HEK293 (cell line): ENCODE results near the gene RTL1.

Experiments
- CTCF ChIA-PET: fragments of 350-600 bp; formaldehyde crosslinking; extraction: SDS; loops from one replicate; lab custom pipeline; 2021; ENCODE audit warnings: antibody characterized with exemption; lab: Yijun Ruan, JAX
- POLR2A ChIA-PET: fragments of 300-600 bp; formaldehyde crosslinking; extraction: SDS; loops from one replicate; lab custom pipeline; 2020; ENCODE audit warnings: antibody characterized with exemption, inconsistent platforms; lab: Yijun Ruan, JAX
- H3K27ac ChIP-seq: fragments of 200-500 bp; sonication (Bioruptor generic); 2 replicates; pipeline ENCODE4 v1.5.1; 2014; ENCODE audit warnings: low read depth, low read length, control low read depth, inconsistent platforms; ENCODE audit errors: extremely low read depth
- H3K36me3 ChIP-seq, 2 experiments: fragments of 200-500 bp in 1 of 2; sonication (Bioruptor generic) in 1 of 2; 1 replicate in 1 of 2; 2 replicates in 1 of 2; pipeline ENCODE4 v1.5.1; 2014 to 2017; ENCODE audit warnings: inconsistent platforms in 2 of 2, low read length in 2 of 2; ENCODE audit not compliant: control insufficient read depth in 2 of 2, insufficient read depth in 1 of 2
- H3K4me1 ChIP-seq: fragments of 200-500 bp; sonication (Bioruptor generic); 2 replicates; pipeline ENCODE4 v1.5.1; 2014; ENCODE audit warnings: mild to moderate bottlenecking, low read length, inconsistent platforms; ENCODE audit not compliant: control insufficient read depth, insufficient read depth
- H3K4me3 ChIP-seq: 2 replicates; pipeline ENCODE4 v1.5.1; 2011; ENCODE audit warnings: low read depth, mild to moderate bottlenecking, control low read depth, low read length, moderate library complexity
- H3K9me3 ChIP-seq: fragments of 200-500 bp; sonication (Bioruptor generic); 2 replicates; pipeline ENCODE4 v1.5.1; 2014; ENCODE audit warnings: low read depth, low read length, inconsistent platforms; ENCODE audit not compliant: control insufficient read depth, insufficient read depth
- ATF2 ChIP-seq: fragments of 450-650 bp; formaldehyde crosslinking; IDR thresholded peaks from 2 replicates; pipeline ENCODE4 v1.5.1; 2016; ENCODE audit warnings: missing biosample characterization, missing genetic modification characterization, low read depth
- CTCF ChIP-seq: fragments of 450-650 bp; formaldehyde crosslinking; IDR thresholded peaks from 2 replicates; pipeline ENCODE4 v1.5.1; 2016; ENCODE audit warnings: missing biosample characterization, missing genetic modification characterization
- IKZF3 ChIP-seq: fragments of 450-650 bp; IDR thresholded peaks from 2 replicates; pipeline ENCODE4 v1.5.0; 2018; ENCODE audit warnings: missing biosample characterization, mild to moderate bottlenecking, missing genetic modification characterization, moderate library complexity
- ZBTB21 ChIP-seq: fragments of 450-650 bp; formaldehyde crosslinking; IDR thresholded peaks from 2 replicates; pipeline ENCODE4 v1.5.1; 2017; ENCODE audit warnings: missing biosample characterization, missing genetic modification characterization
- ZNF114 ChIP-seq: fragments of 450-650 bp; formaldehyde crosslinking; IDR thresholded peaks from 2 replicates; pipeline ENCODE4 v1.5.0; 2017; ENCODE audit warnings: missing biosample characterization, missing genetic modification characterization
- ZNF175 ChIP-seq: fragments of 450-650 bp; formaldehyde crosslinking; IDR thresholded peaks from 2 replicates; pipeline ENCODE4 v1.5.1; 2016; ENCODE audit warnings: missing biosample characterization, missing genetic modification characterization
- ZNF221 ChIP-seq: fragments of 450-650 bp; formaldehyde crosslinking; IDR thresholded peaks from 2 replicates; pipeline ENCODE4 v1.5.1; 2017; ENCODE audit warnings: missing biosample characterization, missing genetic modification characterization, borderline replicate concordance
- ZNF335 ChIP-seq: fragments of 450-650 bp; formaldehyde crosslinking; conservative IDR thresholded peaks from 2 replicates; pipeline ENCODE4 v1.5.1; 2016; ENCODE audit warnings: missing biosample characterization, missing genetic modification characterization
- ZNF341 ChIP-seq: fragments of 450-650 bp; formaldehyde crosslinking; IDR thresholded peaks from 2 replicates; pipeline ENCODE4; 2016; ENCODE audit warnings: low read depth, missing biosample characterization, missing genetic modification characterization
- ZNF404 ChIP-seq: fragments of 450-650 bp; formaldehyde crosslinking; IDR thresholded peaks from 2 replicates; pipeline ENCODE4 v1.5.1; 2017; ENCODE audit warnings: missing biosample characterization, missing genetic modification characterization
- ZNF473 ChIP-seq: fragments of 450-650 bp; formaldehyde crosslinking; IDR thresholded peaks from 2 replicates; pipeline ENCODE4 v1.5.1; 2017; ENCODE audit warnings: missing biosample characterization, missing genetic modification characterization
- ZNF518A ChIP-seq: fragments of 450-650 bp; formaldehyde crosslinking; conservative IDR thresholded peaks from 2 replicates; pipeline ENCODE4 v1.5.1; 2016; ENCODE audit warnings: low read depth, missing biosample characterization, missing genetic modification characterization
- ZNF521 ChIP-seq: fragments of 450-650 bp; formaldehyde crosslinking; IDR thresholded peaks from 2 replicates; pipeline ENCODE4 v1.5.1; 2017; ENCODE audit warnings: missing biosample characterization, mild to moderate bottlenecking, missing genetic modification characterization
- ZNF658 ChIP-seq: fragments of 450-650 bp; formaldehyde crosslinking; IDR thresholded peaks from 2 replicates; pipeline ENCODE4; 2016; ENCODE audit warnings: missing biosample characterization, missing genetic modification characterization
- TF ChIP-seq, protein P1 (sequence below): fragments of 450-650 bp; formaldehyde crosslinking; IDR thresholded peaks from 2 replicates; pipeline ENCODE4 v1.5.1; 2017; ENCODE audit warnings: missing biosample characterization, missing genetic modification characterization

The RTL1 gene

GRCh38 chr14:100861188-100861936, 42.2 kb downstream of the RTL1 start:
- ChIA-PET CTCF (interaction anchor here (1.1 kb wide), 1 partner anchor 11 kb away, joined by 3 read pairs; no protein-coding TSS in a partner anchor), POLR2A (no interaction called here)
- no peak overlapping the region for H3K4me3 ChIP-seq
- TF ChIP-seq, protein P1, sequence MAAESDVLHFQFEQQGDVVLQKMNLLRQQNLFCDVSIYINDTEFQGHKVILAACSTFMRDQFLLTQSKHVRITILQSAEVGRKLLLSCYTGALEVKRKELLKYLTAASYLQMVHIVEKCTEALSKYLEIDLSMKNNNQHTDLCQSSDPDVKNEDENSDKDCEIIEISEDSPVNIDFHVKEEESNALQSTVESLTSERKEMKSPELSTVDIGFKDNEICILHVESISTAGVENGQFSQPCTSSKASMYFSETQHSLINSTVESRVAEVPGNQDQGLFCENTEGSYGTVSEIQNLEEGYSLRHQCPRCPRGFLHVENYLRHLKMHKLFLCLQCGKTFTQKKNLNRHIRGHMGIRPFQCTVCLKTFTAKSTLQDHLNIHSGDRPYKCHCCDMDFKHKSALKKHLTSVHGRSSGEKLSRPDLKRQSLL = no peak
- TF ChIP-seq ZNF658 (tag by site-specific recombination) (no peak), CTCF (tag by site-specific recombination) (no peak), ZNF341 (tag by site-specific recombination) (no peak), ZNF175 (no peak), ZNF404 (tag by site-specific recombination) (no peak), IKZF3 (tag by site-specific recombination) (no peak)
- H3K4me1 ChIP-seq = no peaks in the 10 kb centered on the region
- H3K27ac ChIP-seq = no peak overlapping the region
- no peaks in the 10 kb centered on the region for H3K9me3 ChIP-seq
- no peaks in the 10 kb centered on the region for H3K36me3 ChIP-seq

DNA sequence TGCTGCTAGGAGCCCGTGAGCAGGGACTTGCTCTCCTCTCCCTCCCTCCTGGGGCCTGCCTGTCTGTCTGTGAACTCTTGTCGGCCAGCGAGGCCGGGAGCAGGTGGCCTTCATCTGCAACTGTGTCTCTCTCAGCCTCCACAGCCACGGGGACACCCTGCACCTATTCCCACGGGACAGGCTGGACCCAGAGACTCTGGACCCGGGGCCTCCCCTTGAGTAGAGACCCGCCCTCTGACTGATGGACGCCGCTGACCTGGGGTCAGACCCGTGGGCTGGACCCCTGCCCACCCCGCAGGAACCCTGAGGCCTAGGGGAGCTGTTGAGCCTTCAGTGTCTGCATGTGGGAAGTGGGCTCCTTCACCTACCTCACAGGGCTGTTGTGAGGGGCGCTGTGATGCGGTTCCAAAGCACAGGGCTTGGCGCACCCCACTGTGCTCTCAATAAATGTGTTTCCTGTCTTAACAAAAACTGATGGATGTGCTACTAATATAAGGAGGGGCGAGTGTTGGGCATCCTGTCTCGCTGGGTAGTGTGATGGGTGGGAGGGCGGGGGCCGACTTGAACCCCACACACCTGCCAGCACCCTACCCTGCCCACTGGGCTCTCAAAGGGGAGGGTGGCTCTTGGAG, 42.9 kb downstream of the RTL1 start:
- no peaks in the 10 kb centered on the region for H3K36me3 ChIP-seq
- no peak overlapping the region for H3K27ac ChIP-seq
- ChIA-PET POLR2A (no interaction called here), CTCF (interaction anchor here (1.1 kb wide), 1 partner anchor 10 kb away, joined by 3 read pairs; no protein-coding TSS in a partner anchor)
- H3K4me3 ChIP-seq = no peak overlapping the region
- H3K4me1 ChIP-seq = no peaks in the 10 kb centered on the region
- H3K9me3 ChIP-seq = no peaks in the 10 kb centered on the region
- TF ChIP-seq ZNF521 (tag by site-specific recombination) = no peak
- TF ChIP-seq ZNF518A = no peak
- no peak for TF ChIP-seq ZNF114
- TF ChIP-seq ZNF221 (tag by site-specific recombination) = no peak

DNA sequence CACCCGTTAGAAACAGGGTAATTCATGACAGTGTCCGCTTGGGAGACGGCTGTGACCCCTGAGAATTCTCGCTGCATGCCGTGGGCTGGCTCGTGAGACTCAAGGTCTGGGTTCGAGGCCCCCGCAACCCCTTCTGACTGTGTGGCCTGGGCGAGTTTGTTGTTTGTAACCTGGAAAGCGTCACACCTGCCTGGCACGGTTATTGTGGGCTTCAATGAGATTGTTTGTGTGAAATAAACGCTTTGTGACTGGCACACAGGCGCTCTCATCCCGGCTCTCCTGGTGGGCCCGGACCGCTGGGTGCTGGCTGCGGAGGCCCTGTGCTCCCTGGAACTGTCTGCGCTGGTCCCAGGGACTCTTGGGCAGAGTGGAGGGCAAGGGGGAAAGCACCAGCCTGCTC, 43.7 kb downstream of the RTL1 start:
- POLR2A ChIA-PET = no interaction called here
- no peaks in the 10 kb centered on the region for H3K36me3 ChIP-seq
- H3K4me3 ChIP-seq = no peak overlapping the region
- CTCF ChIA-PET = no interaction called here
- H3K4me1 ChIP-seq = no peaks in the 10 kb centered on the region
- no peaks in the 10 kb centered on the region for H3K9me3 ChIP-seq
- TF ChIP-seq ATF2 (tag by site-specific recombination) (no peak), ZBTB21 (tag by site-specific recombination) (no peak), ZNF473 (tag by site-specific recombination) (no peak), ZNF404 (tag by site-specific recombination) (no peak), ZNF335 (tag by site-specific recombination) (no peak)
- TF ChIP-seq, protein P1 = no peak
- no peak overlapping the region for H3K27ac ChIP-seq
